ENCODE results near the gene NATD1.

Gene NATD1

GRCh38 chr17:21275579-21276263 lies 22.5 kb upstream of the NATD1 start:
- DNase-seq (peak; percentile 99), ATAC-seq (peak; percentile 92)

- DNase-seq (no peak), ATAC-seq (no peak)
Observed at GRCh38 chr17:21275047-21275578, 21.9 kb upstream of the NATD1 start.

- ATAC-seq (no peak), DNase-seq (no peak)
Observed at GRCh38 chr17:21272881-21273792, 19.9 kb upstream of the NATD1 start.

GRCh38 chr17:21272250-21272649 lies 19.0 kb upstream of the NATD1 start:
- no peak for ATAC-seq

GRCh38 chr17:21271454-21272183 lies 18.4 kb upstream of the NATD1 start:
- no peak for DNase-seq

More at GRCh38 chr17:21272250-21272649, 19.0 kb upstream of the NATD1 start:
- no peak for DNase-seq

GRCh38 chr17:21269394-21269793 lies 16.2 kb upstream of the NATD1 start:
- DNase-seq, result no peak
- ATAC-seq, result no peak

More at GRCh38 chr17:21271454-21272183, 18.4 kb upstream of the NATD1 start:
- no peak for ATAC-seq

GRCh38 chr17:21268596-21269188 lies 15.5 kb upstream of the NATD1 start:
- ATAC-seq (no peak), DNase-seq (no peak)

- ATAC-seq, result no peak
Observed at GRCh38 chr17:21263376-21263775, 10.2 kb upstream of the NATD1 start.

GRCh38 chr17:21262259-21262993 lies 9.2 kb upstream of the NATD1 start:
- no peak for ATAC-seq
- DNase-seq, result no peak

More at GRCh38 chr17:21263376-21263775, 10.2 kb upstream of the NATD1 start:
- no peak for DNase-seq

GRCh38 chr17:21258593-21258992 lies 5.4 kb upstream of the NATD1 start:
- ATAC-seq (no peak), DNase-seq (no peak)

- no peak for DNase-seq
- no peak for ATAC-seq
Observed at GRCh38 chr17:21253646-21254441, 634 bp upstream of the NATD1 start.

- no peak for ATAC-seq
- DNase-seq, result no peak
Observed at GRCh38 chr17:21252289-21252795, 868 bp downstream of the NATD1 start.

- ATAC-seq, result no peak
- DNase-seq, result no peak
Observed at GRCh38 chr17:21251337-21252010, 1.7 kb downstream of the NATD1 start.

- ATAC-seq, result no peak
- no peak for DNase-seq
Observed at GRCh38 chr17:21250854-21251253, 2.4 kb downstream of the NATD1 start.

GRCh38 chr17:21249920-21250703 lies 3.1 kb downstream of the NATD1 start:
- DNase-seq (no peak), ATAC-seq (no peak)

- no peak for ATAC-seq
- no peak for DNase-seq
Observed at GRCh38 chr17:21249086-21249795, 4.0 kb downstream of the NATD1 start.

- ATAC-seq, result no peak
- DNase-seq, result no peak
Observed at GRCh38 chr17:21248500-21248899, 4.7 kb downstream of the NATD1 start.

Data from stimulated activated naive CD8-positive, alpha-beta T cell treated with anti-CD3 and anti-CD28 coated beads, Interleukin-15, Interleukin-2, amounts not matched to agents 100 U/mL and 50 U/mL, for 24 hours (primary cell).